ENCODE measurements around the gene STRN.
"Not testable (repeated sequence)": the region's sequence is repeated elsewhere in the genome, so short reads cannot be mapped to it uniquely, and the experiment has no call there.

STRN gene, protein sequence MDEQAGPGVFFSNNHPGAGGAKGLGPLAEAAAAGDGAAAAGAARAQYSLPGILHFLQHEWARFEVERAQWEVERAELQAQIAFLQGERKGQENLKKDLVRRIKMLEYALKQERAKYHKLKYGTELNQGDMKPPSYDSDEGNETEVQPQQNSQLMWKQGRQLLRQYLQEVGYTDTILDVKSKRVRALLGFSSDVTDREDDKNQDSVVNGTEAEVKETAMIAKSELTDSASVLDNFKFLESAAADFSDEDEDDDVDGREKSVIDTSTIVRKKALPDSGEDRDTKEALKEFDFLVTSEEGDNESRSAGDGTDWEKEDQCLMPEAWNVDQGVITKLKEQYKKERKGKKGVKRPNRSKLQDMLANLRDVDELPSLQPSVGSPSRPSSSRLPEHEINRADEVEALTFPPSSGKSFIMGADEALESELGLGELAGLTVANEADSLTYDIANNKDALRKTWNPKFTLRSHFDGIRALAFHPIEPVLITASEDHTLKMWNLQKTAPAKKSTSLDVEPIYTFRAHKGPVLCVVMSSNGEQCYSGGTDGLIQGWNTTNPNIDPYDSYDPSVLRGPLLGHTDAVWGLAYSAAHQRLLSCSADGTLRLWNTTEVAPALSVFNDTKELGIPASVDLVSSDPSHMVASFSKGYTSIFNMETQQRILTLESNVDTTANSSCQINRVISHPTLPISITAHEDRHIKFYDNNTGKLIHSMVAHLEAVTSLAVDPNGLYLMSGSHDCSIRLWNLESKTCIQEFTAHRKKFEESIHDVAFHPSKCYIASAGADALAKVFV

DNA sequence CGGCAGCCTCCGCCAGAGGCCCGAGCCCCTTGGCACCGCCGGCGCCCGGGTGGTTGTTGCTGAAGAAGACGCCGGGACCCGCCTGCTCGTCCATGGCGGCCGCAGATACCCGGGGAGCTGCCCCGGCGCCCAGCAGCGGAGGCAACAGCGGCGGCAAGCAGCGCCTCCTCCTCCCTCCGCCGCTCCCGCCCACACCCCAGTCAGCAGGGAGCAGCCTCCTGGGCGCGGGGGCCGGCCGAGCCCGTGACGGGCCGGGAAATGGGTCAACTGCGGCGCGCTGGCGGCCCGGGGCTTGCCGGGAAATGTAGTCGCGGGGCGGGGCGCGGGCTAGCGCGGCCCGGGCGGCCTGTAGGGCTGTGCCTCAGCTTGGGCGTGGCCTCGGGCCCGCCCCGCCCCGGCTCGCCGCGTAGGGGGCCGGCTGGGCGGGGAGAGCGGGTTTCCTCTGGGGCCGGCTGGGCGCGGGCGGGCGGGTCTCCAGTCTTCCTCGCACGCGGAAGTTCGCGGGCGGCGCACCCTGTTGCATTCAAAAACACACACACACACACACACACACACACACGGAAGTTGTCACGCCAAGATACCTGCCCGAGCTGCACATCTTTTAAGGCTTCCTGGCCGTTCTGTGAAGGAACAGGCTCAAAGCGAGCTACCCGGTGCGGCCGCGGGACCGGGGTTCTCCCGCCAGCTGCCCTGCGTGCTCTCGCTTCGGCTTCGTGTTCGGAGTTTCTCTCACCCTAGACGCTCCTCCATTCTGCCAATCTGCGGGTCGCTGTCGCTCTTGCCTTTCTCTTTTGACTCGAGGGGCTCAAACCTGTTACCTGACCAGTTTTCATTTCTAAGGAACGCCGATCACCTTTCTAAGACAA, at the start of gene STRN:
Gene STRN, minus strand, starts transcription at position 167 of the 866 bp plus-strand sequence. Its CDS starts 73 bp downstream, at position 94.
- peak; percentile 91 to 97 (median 94) for DNase-seq (ENCODE audit: low read depth in 3 of 3, low spot score in 1 of 3)

DNA sequence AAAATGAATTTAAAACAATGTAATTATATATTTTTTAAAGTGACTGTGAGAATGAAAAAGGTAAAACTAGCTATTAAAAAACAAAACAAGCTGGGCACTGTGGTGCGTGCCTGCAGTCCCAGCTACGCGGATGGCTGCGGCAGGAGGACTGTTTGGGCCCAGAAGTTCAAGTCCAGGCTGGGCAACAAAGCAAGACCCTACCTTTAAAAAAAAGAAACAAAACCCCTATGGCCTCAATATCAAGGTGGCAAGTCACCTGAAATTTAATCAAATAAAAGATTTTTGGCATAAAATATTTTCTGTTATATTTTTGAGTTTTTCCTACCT, 46.9 kb upstream of the STRN start:
- DNase-seq (ENCODE audit: low read depth in 3 of 3, low spot score in 1 of 3) = no peak

DNA sequence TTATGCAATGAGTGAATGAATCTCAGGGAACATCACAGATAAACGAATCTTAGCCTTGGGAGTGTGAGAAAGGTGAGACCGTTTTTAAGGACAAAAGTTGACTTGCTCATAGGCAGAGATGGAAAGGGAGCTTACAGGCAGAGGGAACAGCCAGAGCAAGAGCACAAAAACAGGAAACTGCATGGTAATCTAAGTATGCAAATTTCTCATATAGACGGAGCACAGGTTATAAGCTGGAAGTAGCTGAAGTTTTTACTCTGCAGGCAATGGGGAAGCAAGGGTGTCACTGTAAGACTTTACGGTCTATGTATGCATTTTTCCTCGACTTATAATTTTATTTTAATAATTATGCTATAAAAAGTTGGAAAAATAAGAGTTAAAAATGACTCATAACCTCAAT, 44.8 kb upstream of the STRN start:
- DNase-seq (ENCODE audit: low read depth in 3 of 3, low spot score in 1 of 3) = no peak

DNA sequence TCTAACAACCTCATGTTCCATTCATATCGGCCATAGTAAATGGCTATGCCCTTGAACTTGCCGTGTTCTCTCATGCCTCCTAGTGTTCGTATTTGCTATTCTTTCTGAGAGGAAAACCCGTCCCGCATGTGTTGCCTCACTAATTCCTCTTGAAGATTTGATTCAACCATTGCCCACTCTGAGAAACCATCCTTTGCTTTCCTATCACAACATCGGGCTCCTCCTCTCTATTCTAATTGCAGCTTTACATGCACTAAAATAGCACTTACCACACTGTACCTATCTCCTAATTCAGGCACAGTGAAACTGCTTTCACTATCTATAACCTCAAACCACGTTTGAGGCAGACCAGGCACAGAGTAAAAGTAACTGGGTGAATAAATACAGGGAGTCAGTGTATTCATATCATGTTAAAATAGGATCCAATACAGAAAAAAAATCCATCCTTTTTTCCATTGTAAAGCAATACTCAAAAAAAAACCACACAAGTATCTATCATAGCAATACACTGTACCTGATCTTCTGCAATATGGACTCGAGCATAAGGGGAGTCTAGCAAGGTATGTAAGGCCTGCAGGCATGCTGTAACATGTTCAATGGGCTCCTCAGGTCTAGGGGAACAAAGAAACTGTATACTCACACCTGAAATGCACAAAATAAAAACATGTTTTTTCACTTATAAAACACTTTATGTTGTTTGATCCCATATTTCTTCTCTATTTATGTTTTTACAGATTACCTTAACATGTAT, 39.0 kb upstream of the STRN start:
- no peak for DNase-seq (ENCODE audit: low read depth in 3 of 3, low spot score in 1 of 3)

DNA sequence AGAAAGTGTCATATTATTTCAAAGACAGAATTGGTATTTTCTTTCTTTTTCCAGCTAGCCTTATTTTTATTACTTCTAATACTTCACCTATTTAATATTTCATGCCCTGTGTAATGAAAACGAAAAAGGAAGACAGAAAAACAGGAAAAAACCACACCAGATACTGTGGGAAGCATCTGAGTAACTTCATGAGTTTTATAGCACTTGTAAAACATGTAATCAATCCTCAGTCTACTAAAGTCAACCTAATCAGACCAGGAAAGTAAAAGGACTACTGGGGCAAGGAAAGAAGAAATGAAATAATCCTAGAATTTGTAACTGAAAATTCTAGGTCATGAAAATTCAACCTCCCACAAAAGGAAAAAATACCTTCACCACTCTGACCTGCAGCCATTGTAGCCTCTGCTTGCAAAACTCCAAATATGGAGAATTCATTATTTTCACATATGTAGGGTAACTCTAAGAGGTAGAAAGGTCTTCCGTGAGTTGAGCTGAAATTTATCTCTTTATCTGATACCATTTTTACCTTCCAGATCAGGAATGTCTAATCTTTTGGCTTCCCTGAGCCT, 34.7 kb upstream of the STRN start:
- DNase-seq (ENCODE audit: low read depth in 3 of 3, low spot score in 1 of 3) = no peak

DNA sequence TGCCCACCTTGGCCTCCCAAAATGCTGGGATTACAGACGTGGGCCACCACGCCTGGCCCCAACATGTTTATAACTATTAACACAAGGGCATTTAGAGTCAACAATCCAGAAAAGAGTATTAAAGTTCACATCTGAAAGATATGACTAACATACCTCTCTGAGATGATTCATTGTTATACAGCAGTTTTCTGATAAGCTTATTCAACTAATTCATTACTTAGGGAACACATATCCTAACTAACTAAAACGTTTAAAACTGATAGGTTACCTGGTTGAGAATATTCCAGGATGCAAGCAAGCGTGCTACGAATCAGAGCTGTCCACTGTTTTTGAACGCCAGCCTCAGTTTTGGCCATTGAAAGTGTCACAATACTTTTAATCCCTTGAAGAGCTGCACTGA, 34.0 kb upstream of the STRN start:
- DNase-seq (ENCODE audit: low read depth in 3 of 3, low spot score in 1 of 3) = no peak

DNA sequence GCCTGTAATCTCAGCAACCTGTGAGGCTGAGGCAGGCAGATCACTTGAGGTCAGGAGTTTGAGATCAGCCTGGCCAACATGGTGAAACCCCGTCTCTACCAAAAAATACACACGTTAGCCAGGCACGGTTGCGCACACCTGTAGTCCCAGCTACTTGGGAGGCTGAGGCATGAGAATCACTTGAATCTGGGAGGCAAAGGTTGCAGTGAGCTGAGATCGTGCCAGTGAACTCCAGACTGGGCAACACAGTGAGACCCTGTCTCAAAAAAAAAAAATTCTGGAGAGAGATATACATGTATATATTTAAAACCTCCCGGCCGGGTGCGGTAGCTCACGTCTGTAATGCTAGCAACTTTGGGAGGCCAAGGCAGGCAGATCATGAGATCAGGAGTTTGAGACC, 33.1 kb upstream of the STRN start:
- DNase-seq (ENCODE audit: low read depth in 3 of 3, low spot score in 1 of 3) = not testable (repeated sequence)

DNA sequence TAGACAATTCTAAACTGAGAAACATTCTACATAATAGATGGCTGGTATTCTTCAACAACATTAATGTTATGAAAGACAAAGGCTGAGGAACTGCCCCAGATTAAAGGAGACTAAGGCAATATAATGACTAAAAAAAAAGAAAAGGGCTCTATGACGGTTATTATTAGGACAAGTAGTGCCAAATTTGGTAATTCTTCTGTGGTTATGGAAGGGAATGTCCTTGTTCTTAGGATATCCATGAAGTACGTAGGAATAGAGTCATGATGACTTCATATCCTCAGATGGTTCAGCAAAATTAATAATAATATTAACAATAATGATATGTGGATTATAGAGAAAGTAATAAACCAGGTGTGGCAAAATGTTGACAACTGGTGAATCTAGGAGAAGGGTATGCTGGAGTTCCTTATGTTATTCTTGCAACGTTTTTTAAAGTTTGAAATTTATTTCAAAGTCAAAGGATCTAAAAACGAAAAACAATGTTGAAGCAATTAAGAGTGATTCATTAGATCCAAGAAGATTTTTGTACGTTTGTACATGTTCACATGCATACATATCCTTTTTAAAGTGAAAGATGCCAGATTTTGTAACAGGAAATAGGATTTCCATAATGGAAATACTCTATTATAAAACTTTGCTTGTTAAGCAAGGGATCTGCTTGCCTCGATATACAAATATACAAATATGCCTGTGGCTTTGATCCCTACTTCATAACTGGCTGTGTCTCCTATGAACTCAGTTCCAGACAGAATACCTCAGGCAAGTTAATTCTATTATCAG, 27.7 kb upstream of the STRN start:
- DNase-seq (ENCODE audit: low read depth in 3 of 3, low spot score in 1 of 3) = no peak

DNA sequence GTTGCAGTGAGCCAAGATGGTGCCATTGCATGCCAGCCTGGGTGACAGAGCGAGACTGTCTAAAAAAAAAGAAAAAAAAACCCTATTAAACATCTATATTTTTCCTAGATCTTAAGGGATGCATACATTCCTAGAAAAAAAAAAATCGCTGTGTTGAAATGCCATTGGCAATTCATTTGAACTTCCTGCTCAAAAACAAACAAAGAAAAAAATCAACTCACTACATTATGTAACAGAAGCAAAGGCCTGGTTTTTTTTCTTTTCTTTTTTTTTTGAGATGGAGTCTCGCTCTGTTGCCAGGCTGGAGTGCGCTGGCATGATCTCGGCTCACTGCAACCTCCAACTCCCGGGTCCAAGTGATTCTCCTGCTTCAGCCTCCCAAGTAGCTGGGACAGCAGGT, 21.7 kb upstream of the STRN start:
- DNase-seq (ENCODE audit: low read depth in 3 of 3, low spot score in 1 of 3) = no peak

DNA sequence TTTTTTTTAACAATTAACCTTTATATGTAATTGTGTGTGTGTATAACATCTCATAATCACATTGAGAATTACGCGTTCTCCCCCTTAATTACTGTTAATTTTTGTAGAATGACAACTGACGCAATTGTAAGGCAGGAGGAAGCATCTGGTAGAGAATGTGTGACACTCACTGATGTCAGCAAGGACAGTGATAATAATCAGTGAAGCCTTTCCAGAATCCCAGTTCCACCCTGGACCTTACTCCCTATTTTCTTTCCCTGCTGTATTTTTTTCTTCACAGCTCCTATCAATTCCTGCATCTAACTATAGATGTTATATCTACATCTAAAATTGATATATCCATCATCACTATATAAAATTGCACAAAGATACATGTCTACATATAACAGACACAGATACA, 16.1 kb upstream of the STRN start:
- DNase-seq (ENCODE audit: low read depth in 3 of 3, low spot score in 1 of 3) = no peak

DNA sequence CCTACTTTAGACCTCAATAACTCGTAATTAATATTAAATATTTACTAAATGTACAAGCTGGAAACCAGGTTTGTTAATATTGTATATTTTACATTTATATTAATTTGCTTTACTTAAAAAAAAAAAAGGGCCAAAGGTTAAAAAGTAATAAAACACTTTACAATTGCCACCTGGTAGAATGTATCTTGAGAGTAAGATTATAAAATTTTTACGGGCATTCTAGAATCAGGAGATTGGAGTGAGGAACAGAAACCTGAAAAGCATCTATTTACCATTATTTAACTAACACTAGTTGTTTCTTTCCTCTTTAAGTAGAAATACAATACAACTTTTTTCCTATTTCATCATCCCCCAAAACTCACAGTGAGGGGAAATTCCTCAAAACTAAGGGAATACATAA, 15.6 kb upstream of the STRN start:
- DNase-seq (ENCODE audit: low read depth in 3 of 3, low spot score in 1 of 3) = no peak

DNA sequence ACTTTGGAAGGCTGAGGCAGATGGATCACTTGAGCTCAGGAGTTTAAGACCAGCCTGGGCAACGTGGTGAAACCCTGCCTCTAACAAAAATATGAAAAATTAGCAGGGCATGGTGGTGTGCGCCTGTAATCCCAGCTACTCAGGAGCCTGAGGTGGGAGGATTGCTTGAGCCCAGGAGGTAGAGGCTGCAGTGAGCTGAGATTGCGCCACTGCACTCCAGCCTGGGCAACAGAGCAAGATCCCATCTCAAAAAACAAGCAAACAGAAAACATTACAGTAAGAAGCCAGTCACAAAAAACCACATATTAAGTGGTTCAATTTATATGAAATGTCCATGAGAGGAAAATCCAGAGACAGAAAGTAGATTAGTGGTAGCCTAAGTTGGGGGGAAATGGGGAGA, 12.7 kb upstream of the STRN start:
- DNase-seq (ENCODE audit: low read depth in 3 of 3, low spot score in 1 of 3) = not testable (repeated sequence)

DNA sequence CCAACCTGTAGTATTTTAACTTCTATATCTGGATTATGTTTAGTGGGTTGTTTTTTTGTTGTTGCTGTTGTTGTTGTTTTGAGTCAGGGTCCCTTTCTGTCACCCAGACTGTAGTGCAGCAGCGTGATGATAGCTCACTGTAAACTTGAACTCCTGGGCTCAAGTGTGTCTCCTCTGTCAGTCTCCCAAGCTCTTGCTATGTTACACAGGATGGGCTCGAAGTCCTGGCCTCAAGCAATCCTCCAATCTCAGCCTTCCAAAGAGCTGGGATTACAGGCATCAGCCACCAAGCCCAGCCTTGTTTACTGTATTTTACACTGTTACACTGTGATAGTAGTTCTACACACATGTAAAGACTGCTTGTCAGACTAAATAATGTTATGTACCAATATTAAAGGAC, 9.7 kb upstream of the STRN start:
- no peak for DNase-seq (ENCODE audit: low read depth in 3 of 3, low spot score in 1 of 3)

DNA sequence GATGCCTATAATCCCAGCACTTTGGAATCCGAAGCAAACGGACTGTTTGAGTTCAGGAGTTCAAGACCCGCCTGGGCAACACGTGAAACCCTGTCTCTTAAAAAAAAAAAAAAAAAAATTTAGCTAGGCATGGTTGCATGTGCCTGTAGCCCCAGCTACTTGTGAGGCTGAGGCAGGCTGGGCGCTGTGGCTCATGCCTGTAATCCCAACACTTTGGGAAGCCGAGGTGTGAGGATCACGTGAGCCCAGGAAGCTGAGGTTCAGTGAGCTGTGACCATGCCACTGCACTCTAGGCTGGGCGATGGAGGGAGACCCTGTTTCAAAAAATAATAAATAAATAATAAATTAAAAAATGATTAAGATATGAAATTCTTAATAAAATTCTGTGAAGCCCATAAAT, 9.0 kb upstream of the STRN start:
- DNase-seq (ENCODE audit: low read depth in 3 of 3, low spot score in 1 of 3) = no peak

DNA sequence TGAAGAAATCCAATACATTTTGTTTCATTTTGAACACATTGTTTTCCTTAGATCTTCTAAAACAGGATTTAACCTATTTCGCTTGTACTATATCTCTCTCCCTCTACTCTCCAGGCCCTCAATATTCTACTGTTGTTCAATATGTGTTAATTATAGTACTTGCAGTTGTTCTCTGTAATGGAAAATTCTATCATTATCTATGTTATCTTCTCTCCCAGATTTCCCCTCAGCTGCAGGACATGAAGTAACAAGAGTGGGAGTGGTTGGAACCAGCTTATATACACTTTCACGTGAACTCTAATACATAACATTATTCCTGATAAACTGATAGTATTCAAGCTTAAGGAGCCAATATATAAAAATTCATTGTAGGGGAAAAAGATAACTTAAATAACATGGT, 7.0 kb upstream of the STRN start:
- no peak for DNase-seq (ENCODE audit: low read depth in 3 of 3, low spot score in 1 of 3)

DNA sequence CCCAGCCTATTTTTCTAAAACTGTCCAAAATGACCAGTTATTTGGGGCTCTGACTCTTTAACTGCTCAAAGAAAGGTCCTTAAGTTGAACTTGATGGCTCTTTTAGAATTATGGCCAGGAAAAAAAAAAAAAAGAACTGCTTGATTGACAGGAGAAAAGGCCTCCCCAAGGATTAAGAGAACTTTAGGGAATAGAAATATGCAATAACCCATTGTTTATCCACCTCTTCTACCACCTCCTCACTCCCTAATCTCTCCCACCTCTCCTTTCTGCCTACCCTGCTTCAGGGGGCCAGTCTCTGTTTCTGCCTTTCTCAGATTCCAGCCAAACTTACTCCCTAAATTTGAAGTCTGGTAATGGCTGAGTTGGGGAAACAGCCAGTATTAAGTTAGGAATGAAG, 5.7 kb upstream of the STRN start:
- DNase-seq (ENCODE audit: low read depth in 3 of 3, low spot score in 1 of 3) = no peak

DNA sequence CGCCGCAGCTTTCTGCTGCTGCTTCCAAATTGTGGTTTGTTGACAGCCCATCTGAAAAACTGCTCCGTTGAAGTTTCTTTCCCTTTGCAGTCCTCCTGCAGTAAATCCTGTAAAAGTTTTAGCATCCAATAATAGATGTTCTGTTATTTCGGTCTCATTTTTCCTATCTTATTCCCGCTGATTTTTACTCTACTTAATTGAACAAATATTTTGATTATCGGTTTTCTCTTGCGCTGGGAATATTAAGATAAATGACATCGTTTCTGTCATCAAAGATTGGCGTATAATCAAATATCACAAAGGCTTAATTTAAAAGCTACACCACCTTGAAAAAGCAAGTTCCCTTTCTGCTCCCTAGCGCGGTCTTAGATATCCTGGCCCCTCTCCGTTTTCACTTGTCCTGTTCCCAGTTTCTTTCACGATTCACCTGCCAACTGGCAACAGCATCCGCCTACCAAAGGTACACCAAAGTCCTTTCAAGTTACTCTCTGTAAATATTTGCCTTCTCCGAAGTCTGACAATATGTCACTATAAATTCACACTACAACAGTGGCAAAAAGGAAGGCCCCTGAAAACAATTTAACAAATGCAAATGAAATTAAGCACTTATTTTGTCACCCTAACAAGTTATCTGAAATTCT, 1.0 kb upstream of the STRN start:
- DNase-seq (ENCODE audit: low read depth in 3 of 3, low spot score in 1 of 3) = no peak

DNA sequence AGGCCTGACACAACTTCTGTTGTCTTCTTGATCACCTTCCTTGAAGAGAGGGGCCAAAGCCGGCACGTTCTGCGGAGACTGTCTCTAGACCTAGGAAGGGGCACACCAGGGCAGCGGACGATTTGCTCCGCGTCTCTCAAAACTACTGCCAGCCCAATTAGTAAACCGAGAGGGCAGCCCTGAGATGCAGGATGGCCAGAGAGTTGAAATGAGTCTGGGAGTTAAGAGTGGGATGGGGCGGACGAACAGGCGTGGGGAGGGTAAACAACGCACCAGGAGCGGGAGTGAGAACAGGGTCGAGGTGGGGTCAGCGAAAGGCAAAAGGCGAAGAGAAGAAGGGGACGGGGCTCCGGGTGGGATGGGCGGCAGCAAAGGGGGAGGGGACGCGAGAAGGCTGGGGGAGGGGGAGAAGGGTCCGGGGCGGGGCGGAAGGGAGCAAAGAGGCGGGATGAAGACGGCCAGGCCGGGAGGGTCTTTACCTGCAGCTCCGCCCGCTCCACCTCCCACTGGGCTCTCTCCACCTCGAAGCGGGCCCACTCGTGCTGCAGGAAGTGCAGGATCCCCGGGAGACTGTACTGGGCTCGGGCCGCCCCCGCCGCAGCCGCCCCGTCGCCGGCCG, 476 bp downstream of the STRN start:
- peak in 2 of 3 donors; percentile 10 to 36 for DNase-seq (ENCODE audit: low read depth in 3 of 3, low spot score in 1 of 3)

DNA sequence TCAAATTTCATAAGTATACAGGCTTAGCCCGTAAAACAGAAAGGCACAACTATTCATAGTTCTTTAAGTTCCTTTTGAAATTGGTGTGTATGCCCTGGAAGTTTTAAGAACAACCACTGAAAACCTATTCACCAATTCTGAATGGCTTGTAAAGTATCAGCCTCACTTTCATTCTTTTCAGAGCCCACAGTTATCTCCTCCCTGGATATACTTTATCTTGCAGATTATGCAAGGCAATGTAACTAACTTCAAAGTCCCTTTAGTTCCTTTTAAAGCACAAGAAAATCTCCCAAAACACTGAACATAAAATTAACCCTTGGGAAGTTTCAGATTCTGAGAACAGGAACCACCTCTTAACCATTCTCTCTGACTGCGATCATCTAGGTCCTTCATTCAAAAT, 1.1 kb downstream of the STRN start:
- DNase-seq (ENCODE audit: low read depth in 3 of 3, low spot score in 1 of 3) = no peak

Measured in stimulated activated CD4-positive, alpha-beta T cell treated with anti-CD3 and anti-CD28 coated beads, TNF-alpha, amount 100 ng/mL, for 1 hour (primary cell).